GM19238 (cell line): ENCODE measurements around the gene ERCC8.
"Not testable (repeated sequence)": the region's sequence is repeated elsewhere in the genome, so short reads cannot be mapped to it uniquely, and the experiment has no call there.

Experiments
- DNase-seq: peaks from one replicate; pipeline ENCODE4 v3.0.0; 2011; ENCODE audit warnings: low spot score; ENCODE audit not compliant: insufficient read length

ERCC8 gene

GRCh38 chr5:60944904-60945812, at the start of gene ERCC8, which contains the start of gene NDUFAF2:
TSS of gene ERCC8 (minus strand) at chr5:60945070. CDS start at chr5:60945008, 62 bp downstream.
TSS of gene NDUFAF2 (plus strand) at chr5:60945205. CDS start at chr5:60945256, 51 bp downstream.
- DNase-seq, result peak; percentile 87

DNA sequence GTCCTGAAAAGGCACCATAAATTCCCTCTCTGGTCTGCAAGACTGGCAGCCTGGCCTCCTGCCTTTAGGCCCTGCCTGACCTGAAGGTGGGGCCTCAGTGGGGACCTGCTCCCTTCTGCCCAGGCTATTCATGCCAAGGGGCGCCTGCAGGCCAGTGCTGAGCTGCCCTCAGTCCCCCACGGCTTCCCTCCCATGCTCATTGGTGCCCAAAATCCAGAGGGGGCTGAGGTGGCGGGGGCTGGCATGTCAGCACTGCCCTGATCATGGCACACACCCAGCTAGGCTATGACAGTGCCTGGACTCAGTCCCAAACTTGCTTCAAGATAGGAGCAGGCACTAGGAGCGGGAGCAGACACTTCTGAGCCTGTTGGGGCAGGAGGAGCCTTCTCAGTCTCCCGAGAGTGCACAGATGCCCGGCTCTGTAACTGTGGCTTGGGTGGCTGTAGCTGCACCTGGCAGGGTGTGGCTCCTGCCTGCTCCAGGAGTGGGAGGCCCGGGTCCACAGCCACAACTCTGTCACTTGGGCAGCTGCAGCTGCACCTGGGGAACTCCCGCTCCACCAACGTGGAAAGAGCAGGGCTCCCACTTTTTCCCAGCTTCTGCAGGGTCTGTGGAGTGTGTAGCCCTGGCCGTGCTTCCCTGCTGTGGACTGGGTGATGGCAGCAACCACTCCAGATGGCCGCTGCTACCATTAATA, 49.2 kb upstream of the ERCC8 start:
- DNase-seq, result no peak

DNA sequence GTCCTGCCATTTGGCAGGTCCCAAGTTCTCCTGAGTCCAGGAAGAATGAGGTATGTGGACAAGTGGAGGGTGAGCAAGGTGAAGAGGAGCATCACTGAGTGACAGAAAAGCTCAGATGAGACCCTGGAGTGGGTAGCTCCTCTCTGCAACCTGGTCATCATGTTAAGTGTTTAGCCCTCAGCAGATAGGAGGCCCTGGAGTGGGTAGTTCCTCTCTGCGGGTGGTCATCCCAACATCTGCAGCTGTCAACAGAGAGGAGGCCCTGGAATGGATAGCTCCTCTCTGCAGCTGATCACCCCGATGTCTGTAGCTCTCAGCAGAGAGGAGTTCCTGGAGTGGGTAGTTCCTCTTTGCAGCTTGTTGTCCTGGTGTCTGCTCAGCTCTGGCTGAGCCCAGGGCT, 48.6 kb upstream of the ERCC8 start:
- no peak for DNase-seq

DNA sequence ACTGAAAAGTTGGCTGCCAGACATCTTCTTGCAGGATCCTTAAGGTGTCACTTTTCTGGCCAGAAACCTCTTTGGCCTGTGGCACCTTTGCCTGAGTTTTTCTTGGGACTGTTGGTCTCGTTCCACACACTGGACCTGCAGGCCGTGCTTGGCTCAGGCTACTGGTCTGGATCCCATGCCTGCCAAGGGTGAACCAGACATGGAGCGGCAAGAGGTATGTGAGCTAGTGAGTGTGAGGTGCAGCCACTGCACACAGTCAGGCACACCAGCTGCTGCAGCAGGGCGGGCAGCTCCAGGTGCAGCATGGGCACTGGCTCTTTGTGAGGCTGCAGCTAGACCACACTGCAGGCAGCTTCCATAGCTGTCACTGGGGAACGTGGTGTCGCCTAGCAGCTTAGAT, 48.0 kb upstream of the ERCC8 start:
- no peak for DNase-seq

DNA sequence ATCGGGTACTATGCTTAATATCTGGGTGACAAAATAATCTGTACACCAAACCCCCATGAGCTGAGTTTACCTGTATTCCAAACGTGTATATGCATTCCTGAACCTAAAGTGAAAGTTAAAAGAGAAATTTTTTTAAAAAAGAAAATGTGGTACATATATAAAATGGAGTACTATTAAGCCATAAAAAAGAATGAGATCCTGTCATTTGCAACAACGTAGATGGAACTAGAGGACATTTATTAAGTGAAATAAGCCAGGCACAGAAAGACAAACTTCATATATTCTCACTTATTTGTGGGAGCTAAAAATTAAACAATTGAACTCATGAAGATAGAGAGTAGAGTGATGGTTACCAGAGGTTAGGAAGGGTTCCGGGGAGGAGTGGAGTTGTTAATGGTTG, 44.9 kb upstream of the ERCC8 start:
- no peak for DNase-seq

- DNase-seq, result not testable (repeated sequence)
Measured at GRCh38 chr5:60982127-60982526, 37.3 kb upstream of the ERCC8 start.

- no peak for DNase-seq
Measured at GRCh38 chr5:60980511-60980910, 35.6 kb upstream of the ERCC8 start.

DNA sequence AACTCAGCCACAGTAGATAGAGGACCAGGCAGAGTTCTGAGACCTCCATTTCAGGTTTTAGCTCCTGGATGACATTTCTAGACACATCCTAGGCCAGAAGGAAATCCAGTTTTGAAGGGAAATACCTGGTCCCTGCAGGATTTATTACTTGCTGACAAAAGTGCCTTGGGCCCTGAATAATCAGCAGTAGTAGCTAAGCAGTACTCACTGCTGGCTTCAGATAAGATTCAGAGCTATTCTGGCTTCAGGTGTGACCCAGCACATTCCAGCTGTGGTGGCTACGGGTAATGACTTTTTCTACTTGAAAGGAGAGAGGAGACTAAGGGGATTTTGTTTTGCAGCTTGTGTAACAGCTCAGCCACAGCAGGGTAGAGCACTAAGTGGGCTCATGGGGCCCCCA, 34.1 kb upstream of the ERCC8 start:
- DNase-seq, result no peak

DNA sequence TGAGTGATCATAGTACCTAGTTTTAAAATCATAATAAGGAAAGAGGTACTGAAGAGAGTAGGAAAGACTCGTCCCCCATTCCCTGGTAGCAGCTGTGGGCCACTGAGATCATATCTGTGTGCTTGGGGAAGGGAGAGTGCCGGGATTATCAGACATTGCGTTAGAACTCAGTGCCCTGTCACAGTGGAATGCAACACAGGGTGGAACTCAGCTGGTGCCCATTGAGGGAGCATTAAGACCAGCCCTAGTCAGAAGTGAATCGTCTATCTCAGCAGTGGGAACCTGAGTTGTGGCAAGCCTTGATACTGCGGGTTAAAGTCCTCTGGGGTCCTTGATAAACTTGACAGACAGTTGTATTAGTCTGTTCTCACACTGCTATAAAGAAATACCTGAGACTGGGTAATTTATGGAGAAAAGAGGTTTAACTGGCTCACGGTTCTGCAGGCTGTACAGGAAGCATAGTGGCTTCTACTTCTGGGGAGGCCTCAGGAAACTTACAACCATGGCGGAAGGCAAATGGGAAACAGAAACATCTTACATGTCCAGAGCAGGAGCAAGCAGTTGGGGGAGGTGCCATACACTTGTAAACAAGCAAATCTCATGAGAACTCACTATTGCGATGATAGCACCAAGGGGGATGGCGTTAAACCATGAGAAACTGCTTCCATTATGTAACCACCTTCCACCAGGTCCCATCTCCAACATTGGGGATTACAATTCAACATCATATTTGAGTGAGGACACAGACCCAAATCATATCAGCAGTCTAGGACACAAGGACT, 33.3 kb upstream of the ERCC8 start:
- DNase-seq, result no peak

DNA sequence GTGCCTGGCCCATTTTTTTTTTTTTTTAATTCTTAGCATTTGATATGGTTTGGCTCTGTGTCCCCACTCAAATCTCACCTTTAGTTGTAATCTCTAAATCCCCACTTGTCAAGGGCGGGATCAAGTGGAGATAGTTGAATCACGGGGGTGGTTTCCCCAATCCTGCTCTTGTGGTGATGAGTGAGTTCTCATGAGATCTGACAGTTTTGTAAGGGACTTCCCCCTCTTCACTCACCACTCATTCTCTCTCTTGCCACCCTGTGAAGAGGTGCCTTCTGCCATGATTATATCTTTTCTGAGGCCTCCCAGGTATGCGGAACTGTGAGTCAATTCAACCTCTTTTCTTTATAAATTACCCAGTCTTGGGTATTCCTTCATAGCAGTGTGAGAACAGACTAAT, 27.4 kb upstream of the ERCC8 start:
- DNase-seq, result no peak

DNA sequence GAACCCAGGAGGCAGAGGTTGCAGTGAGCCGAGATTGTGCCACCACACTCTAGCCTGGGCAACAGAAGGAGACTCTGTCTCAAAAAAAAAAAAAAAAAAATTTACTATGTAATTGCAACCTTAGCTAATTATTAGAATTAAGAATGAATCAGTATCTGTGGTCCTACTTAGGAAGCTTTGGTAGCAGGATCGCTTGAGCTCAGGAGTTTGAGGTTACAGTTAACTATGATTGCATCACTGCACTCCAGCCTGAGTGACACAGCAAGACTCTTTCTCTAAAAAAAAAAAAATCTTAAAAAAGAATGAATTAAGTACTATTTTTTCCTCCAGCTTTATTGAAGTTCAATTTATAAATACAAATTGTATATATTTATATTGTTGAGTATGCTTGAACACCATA, 16.8 kb upstream of the ERCC8 start:
- no peak for DNase-seq

GRCh38 chr5:60960591-60960990, 15.7 kb upstream of the ERCC8 start:
- no peak for DNase-seq

- no peak for DNase-seq
Measured at GRCh38 chr5:60959156-60959555, 14.3 kb upstream of the ERCC8 start.

- no peak for DNase-seq
Measured at GRCh38 chr5:60958712-60959111, 13.8 kb upstream of the ERCC8 start.

GRCh38 chr5:60958088-60958487, 13.2 kb upstream of the ERCC8 start:
- DNase-seq, result no peak

- no peak for DNase-seq
Measured at GRCh38 chr5:60955239-60955638, 10.4 kb upstream of the ERCC8 start.

GRCh38 chr5:60948738-60949137, 3.9 kb upstream of the ERCC8 start:
- no peak for DNase-seq

GRCh38 chr5:60945813-60946187, 930 bp upstream of the ERCC8 start:
- DNase-seq, result no peak

DNA sequence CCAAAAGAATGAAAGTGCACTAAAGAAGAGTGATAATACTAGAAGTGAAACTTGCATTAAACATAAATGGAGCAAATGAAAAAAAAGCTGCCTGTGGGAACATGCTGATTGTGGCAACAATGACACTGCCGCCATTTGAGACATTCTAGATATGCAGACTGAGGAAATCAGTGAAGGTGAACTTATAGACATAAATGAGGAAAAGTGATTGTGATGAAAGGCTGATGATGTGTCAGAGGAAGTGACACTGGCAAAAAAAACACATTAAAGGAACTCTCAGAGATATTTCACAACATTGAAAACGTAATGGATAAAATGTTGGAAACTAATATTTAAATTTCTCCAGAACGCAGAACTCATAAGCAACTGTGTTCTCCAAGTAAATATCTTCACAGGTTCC, 1.2 kb downstream of the ERCC8 start:
- DNase-seq, result no peak

DNA sequence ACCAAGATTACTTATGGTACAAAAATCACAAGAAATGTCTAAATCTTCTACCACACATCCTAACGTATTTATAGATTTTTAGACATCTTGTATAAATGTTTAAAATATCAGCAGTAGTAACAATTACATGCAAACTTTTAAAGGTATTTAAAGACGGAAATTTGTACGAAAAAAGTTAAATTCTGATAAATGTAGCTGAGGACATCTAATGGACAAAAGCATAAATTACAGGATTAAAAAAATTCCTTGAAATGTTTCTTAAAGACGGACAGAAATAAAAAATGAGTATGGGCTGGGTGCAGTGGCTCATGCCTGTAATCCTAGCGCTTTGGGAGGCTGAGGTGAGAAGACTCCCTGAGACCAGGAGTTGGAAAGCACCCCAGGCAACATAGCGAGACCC, 15.8 kb downstream of the ERCC8 start:
- no peak for DNase-seq

GRCh38 chr5:60927450-60927849, 17.4 kb downstream of the ERCC8 start:
- DNase-seq, result no peak

- no peak for DNase-seq
Measured at GRCh38 chr5:60918466-60918865, 26.4 kb downstream of the ERCC8 start.
